Measurements from ENCODE around the gene WDHD1.
"Not testable (repeated sequence)": the region's sequence is repeated elsewhere in the genome, so short reads cannot be mapped to it uniquely, and the experiment has no call there.

Gene WDHD1

DNA sequence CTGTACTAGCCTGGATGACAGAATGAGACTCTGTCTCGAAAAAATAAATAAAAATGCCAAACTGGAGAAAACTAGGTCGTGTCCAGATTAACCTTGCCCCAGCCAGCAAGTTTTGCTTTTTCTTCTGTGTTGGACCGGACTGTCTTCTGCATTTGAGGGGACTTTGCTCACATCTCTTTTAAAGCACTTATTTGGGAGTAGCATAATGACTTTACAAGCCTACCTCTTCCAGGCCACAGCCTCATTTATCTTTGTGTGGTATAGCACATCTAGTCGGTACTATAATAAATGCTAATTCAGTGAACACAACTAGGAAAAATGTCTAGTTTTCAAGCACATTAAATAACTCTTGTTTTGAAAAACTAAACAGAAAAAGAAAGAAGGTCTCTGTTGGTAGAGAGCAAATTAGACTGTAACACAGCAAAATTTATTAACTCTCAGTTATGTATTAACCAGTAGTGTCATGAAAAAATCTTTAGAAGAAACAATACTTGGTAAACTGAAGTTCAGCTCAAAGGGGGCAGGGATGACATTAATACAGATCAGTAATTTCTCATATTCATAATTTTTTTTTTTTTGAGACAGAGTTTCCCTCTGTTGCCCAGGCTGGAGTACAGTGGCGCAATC is 52.0 kb downstream of the WDHD1 start:
- TF ChIP-seq, protein P1, sequence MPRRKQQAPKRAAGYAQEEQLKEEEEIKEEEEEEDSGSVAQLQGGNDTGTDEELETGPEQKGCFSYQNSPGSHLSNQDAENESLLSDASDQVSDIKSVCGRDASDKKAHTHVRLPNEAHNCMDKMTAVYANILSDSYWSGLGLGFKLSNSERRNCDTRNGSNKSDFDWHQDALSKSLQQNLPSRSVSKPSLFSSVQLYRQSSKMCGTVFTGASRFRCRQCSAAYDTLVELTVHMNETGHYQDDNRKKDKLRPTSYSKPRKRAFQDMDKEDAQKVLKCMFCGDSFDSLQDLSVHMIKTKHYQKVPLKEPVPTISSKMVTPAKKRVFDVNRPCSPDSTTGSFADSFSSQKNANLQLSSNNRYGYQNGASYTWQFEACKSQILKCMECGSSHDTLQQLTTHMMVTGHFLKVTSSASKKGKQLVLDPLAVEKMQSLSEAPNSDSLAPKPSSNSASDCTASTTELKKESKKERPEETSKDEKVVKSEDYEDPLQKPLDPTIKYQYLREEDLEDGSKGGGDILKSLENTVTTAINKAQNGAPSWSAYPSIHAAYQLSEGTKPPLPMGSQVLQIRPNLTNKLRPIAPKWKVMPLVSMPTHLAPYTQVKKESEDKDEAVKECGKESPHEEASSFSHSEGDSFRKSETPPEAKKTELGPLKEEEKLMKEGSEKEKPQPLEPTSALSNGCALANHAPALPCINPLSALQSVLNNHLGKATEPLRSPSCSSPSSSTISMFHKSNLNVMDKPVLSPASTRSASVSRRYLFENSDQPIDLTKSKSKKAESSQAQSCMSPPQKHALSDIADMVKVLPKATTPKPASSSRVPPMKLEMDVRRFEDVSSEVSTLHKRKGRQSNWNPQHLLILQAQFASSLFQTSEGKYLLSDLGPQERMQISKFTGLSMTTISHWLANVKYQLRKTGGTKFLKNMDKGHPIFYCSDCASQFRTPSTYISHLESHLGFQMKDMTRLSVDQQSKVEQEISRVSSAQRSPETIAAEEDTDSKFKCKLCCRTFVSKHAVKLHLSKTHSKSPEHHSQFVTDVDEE (CRISPR knock-in tag; IDR thresholded peaks at IDR 0.05): no peak
- TF ChIP-seq, protein P2, sequence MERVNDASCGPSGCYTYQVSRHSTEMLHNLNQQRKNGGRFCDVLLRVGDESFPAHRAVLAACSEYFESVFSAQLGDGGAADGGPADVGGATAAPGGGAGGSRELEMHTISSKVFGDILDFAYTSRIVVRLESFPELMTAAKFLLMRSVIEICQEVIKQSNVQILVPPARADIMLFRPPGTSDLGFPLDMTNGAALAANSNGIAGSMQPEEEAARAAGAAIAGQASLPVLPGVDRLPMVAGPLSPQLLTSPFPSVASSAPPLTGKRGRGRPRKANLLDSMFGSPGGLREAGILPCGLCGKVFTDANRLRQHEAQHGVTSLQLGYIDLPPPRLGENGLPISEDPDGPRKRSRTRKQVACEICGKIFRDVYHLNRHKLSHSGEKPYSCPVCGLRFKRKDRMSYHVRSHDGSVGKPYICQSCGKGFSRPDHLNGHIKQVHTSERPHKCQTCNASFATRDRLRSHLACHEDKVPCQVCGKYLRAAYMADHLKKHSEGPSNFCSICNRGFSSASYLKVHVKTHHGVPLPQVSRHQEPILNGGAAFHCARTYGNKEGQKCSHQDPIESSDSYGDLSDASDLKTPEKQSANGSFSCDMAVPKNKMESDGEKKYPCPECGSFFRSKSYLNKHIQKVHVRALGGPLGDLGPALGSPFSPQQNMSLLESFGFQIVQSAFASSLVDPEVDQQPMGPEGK (CRISPR knock-in tag; IDR thresholded peaks at IDR 0.05; ENCODE audit: borderline replicate concordance): no peak
- no peak for TF ChIP-seq OSR1 (CRISPR knock-in tag; IDR thresholded peaks at IDR 0.05)
- no peak for TF ChIP-seq RARB (CRISPR knock-in tag; IDR thresholded peaks at IDR 0.05)
- TF ChIP-seq ISL1 (CRISPR knock-in tag; IDR thresholded peaks at IDR 0.05): no peak
- TF ChIP-seq CSDC2 (CRISPR knock-in tag; IDR thresholded peaks at IDR 0.05): no peak
- no peak for TF ChIP-seq ZFP30 (CRISPR knock-in tag; IDR thresholded peaks at IDR 0.05)
- no peak for TF ChIP-seq ZFP3 (CRISPR knock-in tag; IDR thresholded peaks at IDR 0.05)
- no peak for TF ChIP-seq BACH2 (CRISPR knock-in tag; IDR thresholded peaks at IDR 0.05; ENCODE audit: borderline replicate concordance)
- no peak for ATAC-seq

DNA sequence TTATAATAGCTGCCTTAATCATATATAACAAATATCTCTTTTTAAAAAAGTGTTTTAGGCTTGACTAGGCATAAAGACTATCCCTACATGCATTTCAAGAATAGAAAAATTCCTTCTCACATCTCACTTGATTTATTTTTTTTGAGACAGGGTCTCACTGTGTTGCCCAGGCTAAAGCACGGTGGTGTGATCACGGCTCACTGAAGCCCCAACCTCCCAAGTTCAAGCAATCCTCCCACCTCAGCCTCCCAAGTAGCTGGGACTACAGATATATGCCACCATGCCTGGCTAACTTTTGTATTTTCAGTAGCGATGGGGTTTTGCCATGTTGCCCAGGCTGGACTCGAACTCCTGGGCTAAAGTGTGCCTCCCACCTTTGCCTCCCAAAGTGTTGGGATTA is 59.4 kb downstream of the WDHD1 start:
- no peak for ATAC-seq
- TF ChIP-seq ZFP3 (CRISPR knock-in tag; IDR thresholded peaks at IDR 0.05) (no peak), ESRRG (CRISPR knock-in tag; IDR thresholded peaks at IDR 0.05) (no peak), ZC3H10 (CRISPR knock-in tag; IDR thresholded peaks at IDR 0.05) (no peak), ARNTL (CRISPR knock-in tag; IDR thresholded peaks at IDR 0.05; ENCODE audit: borderline replicate concordance, low read depth) (no peak), CSDC2 (CRISPR knock-in tag; IDR thresholded peaks at IDR 0.05) (no peak)
- TF ChIP-seq, protein P3, sequence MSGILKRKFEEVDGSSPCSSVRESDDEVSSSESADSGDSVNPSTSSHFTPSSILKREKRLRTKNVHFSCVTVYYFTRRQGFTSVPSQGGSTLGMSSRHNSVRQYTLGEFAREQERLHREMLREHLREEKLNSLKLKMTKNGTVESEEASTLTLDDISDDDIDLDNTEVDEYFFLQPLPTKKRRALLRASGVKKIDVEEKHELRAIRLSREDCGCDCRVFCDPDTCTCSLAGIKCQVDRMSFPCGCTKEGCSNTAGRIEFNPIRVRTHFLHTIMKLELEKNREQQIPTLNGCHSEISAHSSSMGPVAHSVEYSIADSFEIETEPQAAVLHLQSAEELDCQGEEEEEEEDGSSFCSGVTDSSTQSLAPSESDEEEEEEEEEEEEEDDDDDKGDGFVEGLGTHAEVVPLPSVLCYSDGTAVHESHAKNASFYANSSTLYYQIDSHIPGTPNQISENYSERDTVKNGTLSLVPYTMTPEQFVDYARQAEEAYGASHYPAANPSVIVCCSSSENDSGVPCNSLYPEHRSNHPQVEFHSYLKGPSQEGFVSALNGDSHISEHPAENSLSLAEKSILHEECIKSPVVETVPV (CRISPR knock-in tag; IDR thresholded peaks at IDR 0.05): no peak
- TF ChIP-seq, protein P2 (CRISPR knock-in tag; IDR thresholded peaks at IDR 0.05; ENCODE audit: borderline replicate concordance): no peak

DNA sequence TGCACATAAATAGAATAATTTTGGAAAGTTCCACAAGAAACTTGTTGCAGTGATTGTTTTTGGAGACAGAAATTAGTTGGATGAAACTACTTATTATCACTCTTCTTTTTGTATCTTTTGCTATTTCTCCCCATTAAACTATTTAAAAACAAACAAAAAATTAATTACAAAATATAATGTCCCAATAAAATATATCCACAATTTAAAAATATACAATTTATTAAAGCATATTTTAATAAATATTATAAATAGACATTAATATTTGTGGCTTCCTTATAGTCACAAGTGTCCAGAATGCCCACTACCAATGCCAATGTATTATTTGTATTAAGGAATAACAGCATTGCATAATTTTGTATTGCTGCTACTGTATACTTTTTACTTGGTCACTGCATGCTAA is 71.8 kb downstream of the WDHD1 start:
- no peak for ATAC-seq
- TF ChIP-seq GLIS3 (CRISPR knock-in tag; IDR thresholded peaks at IDR 0.05): no peak
- TF ChIP-seq ARNTL (CRISPR knock-in tag; IDR thresholded peaks at IDR 0.05; ENCODE audit: borderline replicate concordance, low read depth): no peak

DNA sequence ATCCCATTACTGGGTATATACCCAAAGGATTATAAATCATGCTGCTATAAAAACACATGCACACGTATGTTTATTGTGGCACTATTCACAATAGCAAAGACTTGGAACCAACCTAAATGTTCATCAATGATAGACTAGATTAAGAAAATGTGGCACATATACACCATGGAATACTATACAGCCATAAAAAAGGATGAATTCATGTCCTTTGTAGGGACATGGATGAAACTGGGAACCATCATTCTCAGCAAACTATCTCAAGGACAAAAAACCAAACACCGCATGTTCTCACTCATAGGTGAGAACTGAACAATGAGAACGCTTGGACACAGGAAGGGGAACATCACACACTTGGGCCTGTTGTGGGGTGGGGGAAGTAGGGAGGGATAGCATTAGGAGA is 73.3 kb downstream of the WDHD1 start:
- ATAC-seq: not testable (repeated sequence)

DNA sequence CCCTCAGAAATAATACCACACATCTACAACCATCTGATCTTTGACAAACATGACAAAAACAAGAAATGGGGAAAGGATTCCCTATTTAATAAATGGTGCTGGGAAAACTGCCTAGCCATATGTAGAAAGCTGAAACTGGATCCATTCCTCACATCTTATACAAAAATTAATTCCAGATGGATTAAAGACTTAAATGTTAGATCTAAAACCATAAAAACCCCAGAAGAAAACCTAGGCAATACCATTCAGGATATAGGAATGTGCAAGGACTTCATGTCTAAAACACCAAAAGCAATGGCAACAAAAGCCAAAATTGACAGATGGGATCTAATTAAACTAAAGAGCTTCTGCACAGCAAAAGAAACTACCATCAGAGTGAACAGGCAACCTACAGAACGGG is 74.1 kb downstream of the WDHD1 start:
- not testable (repeated sequence) for ATAC-seq

DNA sequence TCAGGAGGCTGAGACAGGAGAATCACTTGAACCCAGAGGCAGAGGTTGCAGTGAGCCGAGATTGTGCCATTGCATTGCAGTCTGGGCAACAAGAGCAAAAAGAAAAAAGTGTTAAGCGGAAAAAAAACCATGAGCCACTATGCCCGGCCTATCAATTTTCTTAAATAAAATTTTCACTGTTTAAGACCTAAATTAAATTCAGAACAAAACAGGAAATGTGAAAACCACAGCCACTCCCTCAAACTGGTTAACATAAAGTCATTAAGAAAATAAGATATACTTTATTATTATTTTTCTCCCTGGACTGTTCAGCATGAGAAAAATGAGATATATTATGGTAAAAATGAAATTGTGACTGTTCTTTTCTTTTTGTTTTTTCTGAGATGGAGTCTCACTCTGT is 79.7 kb downstream of the WDHD1 start:
- ATAC-seq: no peak
- TF ChIP-seq, protein P1 (CRISPR knock-in tag; IDR thresholded peaks at IDR 0.05): no peak
- TF ChIP-seq ZNF565 (CRISPR knock-in tag; conservative IDR thresholded peaks at IDR 0.05; ENCODE audit: low read depth): no peak
- no peak for TF ChIP-seq ZFP30 (CRISPR knock-in tag; IDR thresholded peaks at IDR 0.05)
- TF ChIP-seq, protein P3 (CRISPR knock-in tag; IDR thresholded peaks at IDR 0.05): no peak
- TF ChIP-seq, protein P2 (CRISPR knock-in tag; IDR thresholded peaks at IDR 0.05; ENCODE audit: borderline replicate concordance): no peak
- no peak for TF ChIP-seq PPARA (CRISPR knock-in tag; IDR thresholded peaks at IDR 0.05; ENCODE audit: borderline replicate concordance)
- TF ChIP-seq TCF4 (CRISPR knock-in tag; IDR thresholded peaks at IDR 0.05; ENCODE audit: borderline replicate concordance): no peak
- TF ChIP-seq RARB (CRISPR knock-in tag; IDR thresholded peaks at IDR 0.05): no peak
- no peak for TF ChIP-seq CSDC2 (CRISPR knock-in tag; IDR thresholded peaks at IDR 0.05)

Measured in SK-N-SH treated with all-trans-retinoic acid at 6 μM for 48 hours (cell line).